Adipose tissue (tissue), 3 donors: ENCODE results near the gene FN3KRP. TPM values are rescaled to one million over a fixed set of nuclear protein-coding genes. Genes with fewer than 3 reads are reported as not detected.

Source experiments
- H3K27ac ChIP-seq: one replicate; pipeline ENCODE4 v1.5.1; 2013; ENCODE audit warnings: low read depth, low read length
- WGBS, 3 donors: extraction: QIAGEN DNeasy Blood & Tissue Kit; methylation state at CpG; one replicate each; pipeline ENCODE4 v1.1.7; 2013; 5-methylcytosine and 5-hydroxymethylcytosine counted together
- polyA plus RNA-seq, 3 donors: library from polyadenylated mRNA; stranded (reverse); fragments of 200-250 nt; gene quantifications; one replicate each; pipeline ENCODE4 v1.2.3, GENCODE V29; 2013
- donor health status: healthy with polysubstance abuse.
- donor health status: Bipolar disorder and iron deficiency.
- donor health status: healthy.

FN3KRP gene
- polyA plus RNA-seq, 3 donors: 16.3 to 23.3 (median 22.4) TPM

- 31 to 66% (median 63%) methylated on average over 20 of the region's 20 CpGs for WGBS, 3 donors
- H3K27ac ChIP-seq: no peak overlapping the region
These were observed 14.1 kb upstream of the FN3KRP start for GRCh38 chr17:82702231-82702927.

GRCh38 chr17:82703036-82703745 is 13.3 kb upstream of the FN3KRP start:
- H3K27ac ChIP-seq: no peak overlapping the region
- 82 to 84% (median 84%) methylated on average over 24 to 26 of the region's 26 CpGs for WGBS, 3 donors

DNA sequence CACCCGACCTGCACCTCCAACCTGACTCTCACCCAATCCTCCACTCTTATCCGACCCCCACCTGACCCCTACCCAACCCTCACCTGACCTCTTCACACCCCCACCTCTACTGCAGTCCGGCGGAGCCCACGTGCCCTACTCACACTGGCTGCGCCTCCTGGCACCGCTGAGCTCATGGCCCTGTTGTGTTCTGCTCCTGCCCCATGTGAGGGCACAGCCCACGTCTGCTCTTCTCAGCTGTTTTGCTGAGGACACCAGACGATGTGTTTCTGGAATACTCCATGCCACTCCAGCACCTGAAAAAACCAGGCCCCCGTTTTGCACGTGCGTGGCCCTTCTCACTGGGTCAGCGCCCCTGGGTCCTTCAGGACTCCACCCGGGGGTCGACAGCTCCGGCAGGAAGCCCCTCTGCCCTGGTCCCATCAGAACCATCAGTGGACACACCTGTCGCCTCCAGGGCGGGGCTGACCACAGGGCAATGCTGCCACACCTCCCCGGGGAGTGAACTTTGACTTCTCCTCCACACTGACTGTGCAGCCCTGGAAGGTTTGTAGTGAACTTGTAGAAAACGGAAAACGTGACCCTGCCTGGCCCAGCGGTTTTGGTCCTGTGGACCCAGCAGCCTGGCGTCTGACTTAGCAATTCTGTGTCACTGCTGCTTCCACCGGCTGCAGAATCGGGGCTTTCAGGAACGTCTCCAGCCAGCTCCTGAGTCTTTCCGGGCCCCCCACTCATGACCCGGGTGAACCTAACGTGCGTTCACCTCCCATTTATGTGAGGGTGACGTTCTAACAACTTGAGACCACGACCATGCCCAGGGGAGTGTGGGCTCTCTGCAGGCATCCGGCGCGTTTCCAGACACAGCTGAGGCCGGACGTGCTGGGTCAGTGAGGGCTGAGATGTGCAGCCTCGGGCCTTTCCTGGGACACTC is 12.3 kb upstream of the FN3KRP start:
- H3K27ac ChIP-seq: no peak overlapping the region
- 66 to 79% (median 77%) methylated on average over 38 of the region's 38 CpGs for WGBS, 3 donors

GRCh38 chr17:82704886-82705285 is 11.6 kb upstream of the FN3KRP start:
- no peak overlapping the region for H3K27ac ChIP-seq
- whole genome bisulfite sequencing, 3 donors: 83 to 85% (median 83%) methylated on average over 13 of the region's 13 CpGs

DNA sequence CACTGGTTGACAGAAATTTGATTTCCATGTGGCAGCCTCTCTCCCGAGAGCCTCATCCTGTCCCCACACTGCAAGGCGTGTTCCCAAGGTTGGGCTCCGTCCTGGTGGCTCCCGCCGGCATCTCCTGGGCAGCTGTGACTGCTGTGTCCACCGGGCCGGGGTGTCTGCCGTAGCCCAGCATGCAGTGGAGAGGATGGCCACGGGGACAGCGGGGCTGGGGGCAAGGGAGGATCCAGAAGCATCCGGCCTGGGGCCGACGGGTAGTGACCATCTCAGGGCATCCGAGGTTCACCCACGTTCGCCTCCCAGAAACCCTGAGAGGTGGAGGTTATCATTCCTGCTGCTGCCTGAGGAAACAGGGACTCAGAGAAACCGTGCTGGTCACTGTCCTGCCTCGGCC is 10.8 kb upstream of the FN3KRP start:
- no peak overlapping the region for H3K27ac ChIP-seq
- WGBS, 3 donors: 92 to 94% (median 92%) methylated on average over 18 of the region's 18 CpGs

DNA sequence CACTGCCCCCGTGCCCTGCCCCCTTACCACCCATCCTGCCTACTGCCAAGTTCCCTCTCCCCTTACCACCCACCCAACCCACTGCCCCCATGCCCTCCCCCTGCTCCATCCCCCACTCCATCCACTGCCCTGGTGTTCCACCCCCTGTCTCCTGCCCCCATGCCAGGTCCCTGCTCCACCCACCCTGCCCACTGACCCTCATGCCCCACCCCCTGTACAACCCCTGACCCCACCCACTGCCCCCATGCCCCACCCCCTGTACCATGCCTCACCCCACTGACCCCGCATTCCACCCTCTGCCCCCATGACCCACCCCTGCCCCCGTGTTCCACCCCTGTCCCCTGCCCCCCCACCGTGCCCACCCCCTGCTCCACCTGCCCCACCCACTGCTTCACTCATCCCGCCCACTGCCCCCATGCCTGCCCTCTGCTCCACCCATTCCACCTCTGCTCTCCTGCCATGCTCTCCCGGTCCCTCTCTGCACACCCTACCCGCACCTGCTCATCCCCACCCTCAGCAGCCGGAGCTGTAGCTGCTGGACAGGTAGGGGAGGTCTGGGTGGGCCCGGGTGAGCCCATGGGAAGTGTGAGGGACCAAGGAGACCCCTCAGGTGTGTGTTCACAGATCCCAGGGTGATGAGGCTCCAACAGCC is 7.4 kb upstream of the FN3KRP start:
- no peak overlapping the region for H3K27ac ChIP-seq
- WGBS, 3 donors: 59 to 76% (median 66%) methylated on average over 6 to 9 of the region's 9 CpGs

GRCh38 chr17:82709676-82710498 is 6.6 kb upstream of the FN3KRP start:
- H3K27ac ChIP-seq: no peak overlapping the region
- 78 to 86% (median 85%) methylated on average over 24 to 25 of the region's 25 CpGs for WGBS, 3 donors

GRCh38 chr17:82710499-82711232 is 5.8 kb upstream of the FN3KRP start:
- 69 to 75% (median 71%) methylated on average over 29 of the region's 29 CpGs for WGBS, 3 donors
- no peak overlapping the region for H3K27ac ChIP-seq

DNA sequence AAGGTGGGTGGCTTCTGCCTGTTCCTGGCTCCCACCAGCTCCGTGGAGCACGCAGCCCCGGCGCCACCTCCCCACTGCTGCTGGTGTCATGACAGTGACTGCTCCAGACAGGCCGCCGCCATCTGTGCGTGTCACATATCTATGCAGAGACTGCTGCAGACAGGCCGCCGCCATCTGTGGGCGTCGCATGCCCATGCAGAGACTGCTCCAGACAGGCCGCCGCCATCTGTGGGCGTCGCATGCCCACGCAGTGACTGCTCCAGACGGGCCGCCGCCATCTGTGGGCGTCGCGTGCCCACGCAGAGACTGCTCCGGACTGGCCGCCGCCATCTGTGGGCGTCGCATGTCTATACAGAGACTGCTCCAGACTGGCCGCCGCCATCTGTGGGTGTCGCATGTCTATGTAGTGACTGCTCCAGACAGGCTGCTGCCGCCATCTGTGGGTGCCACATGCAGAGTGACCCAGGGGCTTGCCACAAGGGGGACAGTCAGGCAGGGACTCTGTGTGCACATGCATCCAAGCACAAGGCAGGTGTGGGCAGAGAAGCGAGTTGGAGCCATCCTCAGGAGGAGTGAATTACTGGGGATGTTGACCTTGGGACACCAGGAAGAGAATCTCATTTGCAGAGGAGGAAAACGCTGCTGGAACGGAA is 3.3 kb upstream of the FN3KRP start:
- H3K27ac ChIP-seq: no peak overlapping the region
- 88 to 92% (median 91%) methylated on average over 34 to 35 of the region's 35 CpGs for WGBS, 3 donors

GRCh38 chr17:82718986-82719685 is 2.6 kb downstream of the FN3KRP start:
- no peak overlapping the region for H3K27ac ChIP-seq
- 93 to 96% (median 96%) methylated on average over 18 of the region's 18 CpGs for WGBS, 3 donors

DNA sequence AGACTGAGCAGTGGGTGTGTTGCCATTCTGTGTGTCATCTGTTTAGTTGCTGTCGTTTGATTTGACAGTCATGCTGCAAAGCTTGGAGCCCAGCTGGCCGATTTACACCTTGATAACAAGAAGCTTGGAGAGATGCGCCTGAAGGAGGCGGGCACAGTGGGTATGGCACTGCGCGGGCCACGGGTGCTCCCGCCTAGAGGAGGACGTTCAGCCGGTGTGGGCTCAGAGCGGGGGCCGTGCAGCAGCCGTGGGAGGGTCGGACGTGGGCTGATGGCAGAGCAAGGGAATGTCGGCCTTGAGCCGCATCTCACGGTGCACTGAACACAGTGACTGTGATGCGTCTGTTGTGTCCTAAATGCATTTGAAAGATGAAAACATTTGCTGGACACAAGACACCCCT is 3.7 kb downstream of the FN3KRP start:
- WGBS, 3 donors: 93 to 94% (median 93%) methylated on average over 19 of the region's 19 CpGs

GRCh38 chr17:82722341-82723013 is 6.0 kb downstream of the FN3KRP start:
- H3K27ac ChIP-seq: no peak overlapping the region
- WGBS, 3 donors: 84 to 87% (median 86%) methylated on average over 19 of the region's 19 CpGs

More for the DNA sequence above, 3.7 kb downstream of the FN3KRP start:
- no peak overlapping the region for H3K27ac ChIP-seq

GRCh38 chr17:82723169-82723807 is 6.8 kb downstream of the FN3KRP start:
- 87 to 94% (median 93%) methylated on average over 26 of the region's 26 CpGs for WGBS, 3 donors
- H3K27ac ChIP-seq: no peak overlapping the region

GRCh38 chr17:82726427-82726826 is 9.9 kb downstream of the FN3KRP start:
- 96 to 98% (median 98%) methylated on average over 10 of the region's 10 CpGs for WGBS, 3 donors

More at GRCh38 chr17:82726427-82726826, 9.9 kb downstream of the FN3KRP start:
- no peak overlapping the region for H3K27ac ChIP-seq
